HTERT RPE-1 (cell line): ENCODE data around the gene TRPM4.
"Not testable (repeated sequence)": the region's sequence is repeated elsewhere in the genome, so short reads cannot be mapped to it uniquely, and the experiment has no call there.

Experiments
- in situ Hi-C: fragments of 300-500 bp; cut with MboI; formaldehyde crosslinking; loops from 4 replicates; pipeline ENCODE4 v1.14.3; 2020; ENCODE audit warnings: low sequenced_read_pairs

The TRPM4 gene

DNA sequence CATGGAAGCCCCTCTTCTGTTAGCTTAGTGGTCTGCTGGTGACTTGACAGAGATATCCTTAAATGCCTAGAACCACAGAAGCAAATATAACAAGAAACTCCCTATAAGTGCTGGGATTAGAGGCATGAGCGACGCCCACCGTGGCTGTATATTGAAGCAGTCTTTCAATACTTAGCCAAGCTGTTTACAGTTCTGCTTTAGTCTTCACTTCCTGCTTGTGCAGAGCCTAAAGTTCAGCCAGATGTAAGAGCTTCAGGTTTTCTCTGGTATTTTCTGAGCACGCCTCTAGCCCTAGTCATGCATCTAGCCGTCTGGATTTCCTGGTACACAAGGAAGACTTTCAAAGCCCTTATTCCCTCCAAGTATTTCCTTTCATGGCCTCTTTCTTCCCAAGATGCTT, 28.5 kb downstream of the TRPM4 start:
- in situ Hi-C loops, result no loop called here

DNA sequence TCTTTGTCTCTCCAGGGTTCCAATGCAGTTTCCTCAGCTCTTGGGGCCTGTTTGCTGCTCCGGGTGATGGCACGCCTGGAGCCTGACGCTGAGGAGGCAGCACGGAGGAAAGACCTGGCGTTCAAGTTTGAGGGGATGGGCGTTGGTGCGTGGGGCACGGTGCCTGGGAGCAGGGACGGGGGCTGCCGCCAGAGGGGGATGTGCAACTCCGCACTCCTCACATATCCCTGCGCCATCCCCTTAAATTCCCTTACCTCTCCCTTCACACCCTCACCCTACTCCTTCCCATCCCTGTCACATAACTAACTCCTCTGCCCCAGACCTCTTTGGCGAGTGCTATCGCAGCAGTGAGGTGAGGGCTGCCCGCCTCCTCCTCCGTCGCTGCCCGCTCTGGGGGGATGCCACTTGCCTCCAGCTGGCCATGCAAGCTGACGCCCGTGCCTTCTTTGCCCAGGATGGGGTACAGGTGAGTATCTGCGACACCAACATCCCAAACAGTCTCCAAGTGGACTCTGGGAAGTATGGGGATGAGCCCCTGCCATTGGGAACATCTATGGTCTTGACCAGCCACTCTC, 31.1 kb downstream of the TRPM4 start:
- in situ Hi-C loops, result no loop called here

DNA sequence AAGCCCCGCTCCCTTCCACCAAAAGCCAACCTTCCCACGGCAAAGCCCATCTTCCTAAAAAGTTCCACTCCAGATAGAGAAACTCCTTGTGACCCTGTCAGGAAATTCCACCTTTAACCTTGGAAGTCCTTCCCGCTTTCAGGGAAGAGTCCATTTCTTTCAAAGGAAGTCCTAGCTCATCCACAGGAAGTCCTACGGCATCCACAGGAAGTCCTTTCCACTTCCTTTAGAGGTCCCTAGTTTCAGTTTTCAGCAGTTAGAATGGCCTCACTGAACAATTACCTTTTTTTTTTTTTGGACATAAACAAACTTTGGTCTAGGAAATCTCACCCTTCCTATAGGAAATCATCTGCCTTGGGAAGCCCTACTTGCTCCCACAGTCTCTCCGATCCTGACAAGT, 31.7 kb downstream of the TRPM4 start:
- in situ Hi-C loops, result no loop called here

- in situ Hi-C loops, result no loop called here
Observed at GRCh38 chr19:49190781-49191180, 33.2 kb downstream of the TRPM4 start.

- in situ Hi-C loops, result no loop called here
Observed at GRCh38 chr19:49193822-49194394, 36.3 kb downstream of the TRPM4 start.

DNA sequence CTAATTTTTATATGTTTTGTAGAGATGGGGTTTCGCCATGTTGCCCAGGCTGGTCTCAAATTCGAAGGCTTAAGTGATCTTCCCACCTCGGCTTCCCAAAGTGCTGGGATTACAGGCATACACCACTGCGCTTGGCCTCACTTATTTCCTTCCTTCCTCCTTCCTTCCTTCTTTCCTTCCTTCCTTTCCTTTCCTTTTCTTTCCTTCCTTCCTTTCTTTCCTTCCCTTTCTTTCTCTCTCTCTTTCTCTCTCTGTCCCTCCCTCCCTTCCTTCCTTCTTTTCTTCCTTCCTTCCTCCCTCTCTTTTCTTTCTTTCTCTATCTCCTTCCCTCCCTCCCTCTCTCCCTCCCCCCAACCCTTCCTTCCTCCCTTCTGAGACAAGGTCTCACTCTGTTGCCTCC, 36.8 kb downstream of the TRPM4 start:
- in situ Hi-C loops, result no loop called here

DNA sequence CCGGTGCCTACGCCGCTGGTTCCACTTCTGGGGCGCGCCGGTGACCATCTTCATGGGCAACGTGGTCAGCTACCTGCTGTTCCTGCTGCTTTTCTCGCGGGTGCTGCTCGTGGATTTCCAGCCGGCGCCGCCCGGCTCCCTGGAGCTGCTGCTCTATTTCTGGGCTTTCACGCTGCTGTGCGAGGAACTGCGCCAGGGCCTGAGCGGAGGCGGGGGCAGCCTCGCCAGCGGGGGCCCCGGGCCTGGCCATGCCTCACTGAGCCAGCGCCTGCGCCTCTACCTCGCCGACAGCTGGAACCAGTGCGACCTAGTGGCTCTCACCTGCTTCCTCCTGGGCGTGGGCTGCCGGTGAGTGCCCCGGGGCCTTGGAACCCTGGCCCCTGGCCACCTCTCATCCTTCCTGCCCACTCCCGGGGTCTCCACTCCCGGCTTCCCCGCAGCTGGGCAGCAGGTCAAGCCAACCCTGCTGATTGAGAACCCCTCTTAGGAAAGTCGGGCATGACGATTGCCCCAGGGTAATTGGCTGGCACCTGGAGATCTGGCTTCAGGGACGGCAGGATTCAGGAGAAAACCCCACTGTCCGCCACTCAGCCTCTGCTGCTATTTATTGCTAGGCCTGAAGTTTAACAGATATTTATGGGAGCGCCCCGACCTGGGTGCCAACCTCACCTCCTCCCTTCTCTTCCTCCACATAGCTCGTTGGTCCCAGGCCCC, 39.1 kb downstream of the TRPM4 start:
- in situ Hi-C loops, result no loop called here

DNA sequence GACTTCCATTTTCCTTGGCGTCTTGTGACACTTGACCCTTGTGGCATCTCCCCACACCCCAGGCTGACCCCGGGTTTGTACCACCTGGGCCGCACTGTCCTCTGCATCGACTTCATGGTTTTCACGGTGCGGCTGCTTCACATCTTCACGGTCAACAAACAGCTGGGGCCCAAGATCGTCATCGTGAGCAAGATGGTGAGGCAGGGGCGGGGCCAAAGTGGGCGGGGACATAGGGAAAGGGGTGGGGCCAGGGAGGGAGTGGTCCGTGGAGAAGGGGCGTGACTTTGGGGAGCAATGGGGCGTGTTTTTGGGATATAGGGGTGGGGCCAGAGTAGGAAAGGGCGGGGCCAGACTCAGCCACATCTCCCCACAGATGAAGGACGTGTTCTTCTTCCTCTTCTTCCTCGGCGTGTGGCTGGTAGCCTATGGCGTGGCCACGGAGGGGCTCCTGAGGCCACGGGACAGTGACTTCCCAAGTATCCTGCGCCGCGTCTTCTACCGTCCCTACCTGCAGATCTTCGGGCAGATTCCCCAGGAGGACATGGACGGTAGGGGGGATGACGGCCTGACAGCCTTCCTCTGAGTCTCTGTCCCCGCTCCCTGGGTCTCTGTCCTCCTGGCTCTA, 42.8 kb downstream of the TRPM4 start:
- in situ Hi-C loops, result no loop called here

- in situ Hi-C loops, result no loop called here
Observed at GRCh38 chr19:49201042-49201441, 43.5 kb downstream of the TRPM4 start.

DNA sequence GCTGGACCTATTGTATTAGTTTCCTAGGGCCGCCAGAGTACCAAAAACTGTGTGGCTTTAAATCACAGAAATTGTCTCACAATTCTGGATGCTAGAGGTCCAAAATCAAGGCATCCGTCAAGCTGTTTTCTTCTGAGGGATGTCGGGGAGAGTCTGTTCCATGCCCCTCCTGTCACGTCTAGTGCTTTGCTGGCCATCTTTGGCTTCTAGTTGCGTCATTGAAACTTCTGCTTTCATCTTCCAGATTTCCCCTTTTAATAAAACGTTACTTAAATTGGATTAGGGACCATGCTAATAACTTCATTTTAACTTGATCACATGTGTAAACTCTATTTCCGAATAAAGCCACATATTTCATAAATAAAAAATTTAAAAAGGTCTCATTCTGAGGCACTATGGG, 47.5 kb downstream of the TRPM4 start:
- in situ Hi-C loops, result no loop called here

GRCh38 chr19:49209502-49209901, 51.9 kb downstream of the TRPM4 start:
- in situ Hi-C loops, result not testable (repeated sequence)

DNA sequence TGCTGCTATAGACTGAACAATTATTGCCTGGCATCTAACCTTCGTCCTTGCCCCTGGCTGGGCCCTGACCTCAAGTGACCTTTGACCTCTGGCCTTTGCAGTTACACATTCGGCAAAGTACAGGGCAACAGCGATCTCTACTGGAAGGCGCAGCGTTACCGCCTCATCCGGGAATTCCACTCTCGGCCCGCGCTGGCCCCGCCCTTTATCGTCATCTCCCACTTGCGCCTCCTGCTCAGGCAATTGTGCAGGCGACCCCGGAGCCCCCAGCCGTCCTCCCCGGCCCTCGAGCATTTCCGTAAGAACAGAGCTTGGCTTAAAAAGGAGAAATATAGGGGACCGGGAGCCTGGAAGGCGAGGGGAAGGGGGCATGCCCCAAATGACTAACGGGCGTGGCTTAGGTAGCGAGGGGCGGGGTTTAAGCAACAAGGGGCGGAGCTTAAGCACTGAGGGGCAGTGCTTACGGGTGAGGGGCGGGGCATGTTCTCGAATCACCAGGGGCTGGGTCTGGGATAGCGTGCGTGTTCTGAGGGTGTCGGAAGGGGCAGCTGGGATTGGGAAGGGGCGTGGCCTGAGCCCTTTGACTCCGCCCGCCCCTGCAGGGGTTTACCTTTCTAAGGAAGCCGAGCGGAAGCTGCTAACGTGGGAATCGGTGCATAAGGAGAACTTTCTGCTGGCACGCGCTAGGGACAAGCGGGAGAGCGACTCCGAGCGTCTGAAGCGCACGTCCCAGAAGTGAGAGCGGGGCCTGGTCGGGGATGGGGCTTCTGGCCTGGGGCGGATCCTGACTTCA, 52.7 kb downstream of the TRPM4 start:
- in situ Hi-C loops, result no loop called here

DNA sequence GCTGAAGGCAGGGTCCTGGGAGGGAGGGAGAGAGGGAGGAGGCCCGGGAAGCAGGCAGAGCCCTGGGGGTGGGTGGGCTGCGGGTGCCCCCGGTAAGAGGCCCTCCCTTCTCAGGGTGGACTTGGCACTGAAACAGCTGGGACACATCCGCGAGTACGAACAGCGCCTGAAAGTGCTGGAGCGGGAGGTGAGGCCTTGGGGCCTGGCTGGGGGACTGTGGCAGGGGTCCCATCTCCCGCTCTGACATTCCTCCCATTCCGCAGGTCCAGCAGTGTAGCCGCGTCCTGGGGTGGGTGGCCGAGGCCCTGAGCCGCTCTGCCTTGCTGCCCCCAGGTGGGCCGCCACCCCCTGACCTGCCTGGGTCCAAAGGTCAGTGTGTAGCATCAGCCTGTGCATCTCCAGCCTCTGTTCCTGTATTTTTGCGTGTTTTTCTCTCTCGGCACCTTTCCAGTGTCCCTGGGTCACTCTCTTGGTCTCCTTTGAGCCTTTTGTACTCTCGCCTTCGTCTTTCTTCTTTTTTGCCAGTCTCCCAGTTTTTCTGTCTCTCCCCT, 53.4 kb downstream of the TRPM4 start:
- in situ Hi-C loops, result no loop called here

DNA sequence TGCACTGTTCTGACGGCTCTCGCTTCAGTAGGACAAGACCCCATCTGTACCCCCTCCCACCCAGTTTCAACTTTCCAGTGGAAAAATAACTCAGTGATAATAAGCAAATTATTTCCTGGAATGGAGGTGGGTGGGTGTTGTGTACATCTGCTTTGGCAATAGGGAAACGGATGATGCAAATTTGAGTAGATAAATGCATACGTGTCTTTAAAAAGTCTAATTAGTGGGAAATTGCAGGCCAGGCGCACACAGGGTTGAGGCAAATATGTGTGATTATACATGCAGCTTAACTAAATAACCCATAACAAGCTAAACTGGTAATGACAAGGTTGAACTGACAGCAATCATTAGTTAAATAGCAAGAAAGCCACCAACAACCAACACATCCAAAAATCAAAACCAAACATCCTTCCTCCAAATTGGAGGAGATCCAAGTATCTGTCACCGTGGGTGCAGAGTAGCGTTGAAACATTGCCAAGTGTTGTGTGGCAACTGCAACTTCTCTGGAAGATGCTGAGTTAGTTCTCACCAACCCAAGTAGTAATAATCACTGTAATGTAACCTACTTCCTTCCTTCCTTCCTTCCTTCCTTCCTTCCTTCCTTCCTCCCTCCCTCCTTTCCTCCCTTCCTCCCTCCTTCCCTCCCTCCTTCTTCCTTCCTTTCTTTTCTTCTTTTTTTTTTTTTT, 54.6 kb downstream of the TRPM4 start:
- in situ Hi-C loops, result no loop called here

DNA sequence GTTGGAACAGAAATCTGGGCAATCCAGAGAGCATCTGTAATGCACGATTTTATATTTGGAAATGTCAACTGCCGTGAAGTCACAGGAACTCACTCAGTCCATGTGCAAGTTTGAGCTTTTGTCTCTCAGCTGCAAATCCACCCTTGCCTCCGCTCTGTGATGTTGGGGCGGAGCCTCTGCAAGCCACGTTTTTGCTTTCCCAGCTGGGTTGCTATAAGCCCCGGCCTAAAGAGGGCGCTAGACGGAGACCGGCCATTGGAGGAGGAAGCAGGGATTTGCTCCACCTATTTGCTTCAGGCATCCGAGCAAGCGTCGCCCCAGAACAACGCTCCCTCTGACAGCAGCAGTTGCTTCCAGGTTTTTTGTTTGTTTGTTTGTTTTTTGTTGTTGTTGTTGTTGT, 56.2 kb downstream of the TRPM4 start:
- in situ Hi-C loops, result no loop called here

GRCh38 chr19:49214701-49215100, 57.1 kb downstream of the TRPM4 start:
- in situ Hi-C loops, result no loop called here

- in situ Hi-C loops, result no loop called here
Observed at GRCh38 chr19:49216071-49216470, 58.5 kb downstream of the TRPM4 start.

DNA sequence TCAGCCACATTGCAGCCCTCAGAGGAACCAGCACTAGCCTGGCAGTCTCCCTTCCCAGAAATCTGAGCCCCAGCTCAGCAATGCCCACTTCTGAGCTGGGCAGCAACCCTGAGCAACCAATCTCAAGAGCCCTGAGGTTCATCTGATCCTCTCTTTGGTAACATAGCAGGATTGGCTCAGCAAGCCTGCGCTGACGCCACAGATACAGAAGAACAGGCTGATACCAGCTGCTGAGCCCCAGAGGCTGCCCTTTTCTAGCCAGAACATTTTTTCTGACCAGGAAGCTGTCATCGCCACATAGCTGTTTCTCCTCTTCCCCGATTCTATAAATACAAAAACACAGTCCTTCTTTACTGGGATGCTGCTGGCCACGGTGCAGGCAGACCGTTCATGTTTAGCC, 59.8 kb downstream of the TRPM4 start:
- in situ Hi-C loops, result no loop called here

- in situ Hi-C loops, result no loop called here
Observed at GRCh38 chr19:49222011-49222410, 64.4 kb downstream of the TRPM4 start.

DNA sequence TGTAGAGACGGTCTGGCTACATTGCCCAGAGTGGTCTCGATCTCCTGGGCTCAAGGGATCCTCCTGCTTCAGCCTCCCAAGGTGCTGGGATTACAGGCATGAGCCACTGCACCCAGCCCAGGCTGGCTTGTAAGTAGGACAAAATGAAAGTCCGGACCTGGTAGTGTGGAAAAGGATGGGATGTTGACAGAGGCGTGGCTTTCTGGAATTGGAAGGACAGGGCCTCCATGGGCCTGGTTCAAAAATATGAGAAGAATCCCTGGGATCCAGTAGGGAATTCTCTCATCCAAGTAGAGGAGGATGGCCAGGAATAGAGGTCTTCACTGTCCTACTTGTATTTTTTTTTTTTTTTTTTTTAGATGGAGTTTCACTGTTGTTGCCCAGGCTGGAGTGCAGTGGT, 64.9 kb downstream of the TRPM4 start:
- in situ Hi-C loops, result no loop called here

GRCh38 chr19:49223472-49223871, 65.9 kb downstream of the TRPM4 start:
- in situ Hi-C loops, result no loop called here
